Stomach (tissue), 8 donors: ENCODE measurements around the gene MTCL3.
A peak's percentile ranks its signal among the peaks of the same experiment; 100 is the strongest.

Experiments
- DNase-seq, 2 donors: peaks; one replicate each; pipeline versions ENCODE4 v3.0.0 to v3.0.0-alpha.2; 2013 to 2019
- H3K27ac ChIP-seq, 5 donors: fragments of 200-600 bp in 4 of 5; sonication (generic) in 4 of 5; one replicate each; pipeline ENCODE4 v1.5.1; 2013 to 2019; ENCODE audit warnings: mild to moderate bottlenecking in 1 of 5, moderate library complexity in 1 of 5
- H3K27me3 ChIP-seq, 3 donors: fragments of 200-600 bp; sonication (generic); one replicate each; pipeline ENCODE4 v1.5.1; 2017 to 2019; ENCODE audit warnings: mixed run types in 1 of 3
- H3K36me3 ChIP-seq, 4 donors: fragments of 200-600 bp; sonication (generic); 1 replicate in 3 of 4; 2 replicates in 1 of 4; pipeline ENCODE4 v1.5.1; 2016 to 2019
- H3K4me1 ChIP-seq, 4 donors: fragments of 200-600 bp; sonication (generic); one replicate each; pipeline ENCODE4 v1.5.1; 2016 to 2019
- H3K4me3 ChIP-seq, 4 donors: fragments of 200-600 bp; sonication (generic) in 3 of 4; one replicate each; pipeline ENCODE4 v1.5.1; 2016 to 2019; ENCODE audit warnings: mild to moderate bottlenecking in 1 of 4
- H3K9me3 ChIP-seq, 4 donors: fragments of 200-600 bp; sonication (generic); one replicate each; pipeline ENCODE4 v1.5.1; 2016 to 2019
- EP300 ChIP-seq: sonication (generic); formaldehyde crosslinking; IDR thresholded peaks from one replicate; pipeline ENCODE4 v1.6.1; 2017; ENCODE audit warnings: antibody characterized with exemption
- POLR2A ChIP-seq, 4 donors: fragments of 450-650 bp; IDR thresholded peaks; one replicate each; pipeline ENCODE4 v1.6.1; 2016; ENCODE audit warnings: antibody characterized with exemption in 4 of 4, control low read depth in 2 of 4, mild to moderate bottlenecking in 1 of 4, moderate library complexity in 1 of 4
- POLR2AphosphoS5 ChIP-seq, 3 donors: sonication (generic); formaldehyde crosslinking; IDR thresholded peaks; one replicate each; pipeline ENCODE4 v1.6.1; 2016; ENCODE audit warnings: antibody characterized with exemption in 3 of 3
- WGBS, 5 donors: extraction: QIAGEN DNeasy Blood & Tissue Kit in 3 of 5; methylation state at CpG; one replicate each; pipeline versions ENCODE4 v1.1.5 to v1.1.7; 2013 to 2018; 5-methylcytosine and 5-hydroxymethylcytosine counted together
- intact Hi-C: fragments of 100-400 bp; cut with DNase I; formaldehyde crosslinking; loops from one replicate; pipeline ENCODE4 v1.15.1; 2023; ENCODE audit warnings: low total_unique reads
- TF ChIP-seq, protein P1 (sequence below), 7 experiments: fragments of 450-650 bp in 4 of 7; fragments of 200-600 bp in 3 of 7; sonication (generic) in 3 of 7; IDR thresholded peaks; one replicate each; pipeline ENCODE4 v1.5.1; 2016 to 2019; ENCODE audit warnings: antibody characterized with exemption in 7 of 7, control low read depth in 2 of 7, mild to moderate bottlenecking in 1 of 7
- donor health status: healthy with polysubstance abuse.
- donor health status: Bipolar disorder and iron deficiency.
- donor health status: healthy.

MTCL3 gene

GRCh38 chr6:127564761-127565160 lies 45.6 kb upstream of the MTCL3 start:
- Histone ChIP-seq H3K4me1 (no peaks in the 10 kb centered on the region), H3K9me3 (no peaks in the 10 kb centered on the region), H3K27me3 (no peaks in the 10 kb centered on the region), H3K36me3 (no peaks in the 10 kb centered on the region), H3K27ac (no peak overlapping the region), H3K4me3 (no peak overlapping the region)
- 80 to 87% (median 84%) methylated on average over 3 of the region's 3 CpGs for WGBS, 5 donors
- intact Hi-C loops: no loop called here
- no peak for DNase-seq
- TF ChIP-seq POLR2AphosphoS5 (IDR thresholded peaks at IDR 0.05): no peak
- TF ChIP-seq EP300: no peak
- TF ChIP-seq POLR2A (IDR thresholded peaks at IDR 0.05): no peak
- TF ChIP-seq, protein P1, sequence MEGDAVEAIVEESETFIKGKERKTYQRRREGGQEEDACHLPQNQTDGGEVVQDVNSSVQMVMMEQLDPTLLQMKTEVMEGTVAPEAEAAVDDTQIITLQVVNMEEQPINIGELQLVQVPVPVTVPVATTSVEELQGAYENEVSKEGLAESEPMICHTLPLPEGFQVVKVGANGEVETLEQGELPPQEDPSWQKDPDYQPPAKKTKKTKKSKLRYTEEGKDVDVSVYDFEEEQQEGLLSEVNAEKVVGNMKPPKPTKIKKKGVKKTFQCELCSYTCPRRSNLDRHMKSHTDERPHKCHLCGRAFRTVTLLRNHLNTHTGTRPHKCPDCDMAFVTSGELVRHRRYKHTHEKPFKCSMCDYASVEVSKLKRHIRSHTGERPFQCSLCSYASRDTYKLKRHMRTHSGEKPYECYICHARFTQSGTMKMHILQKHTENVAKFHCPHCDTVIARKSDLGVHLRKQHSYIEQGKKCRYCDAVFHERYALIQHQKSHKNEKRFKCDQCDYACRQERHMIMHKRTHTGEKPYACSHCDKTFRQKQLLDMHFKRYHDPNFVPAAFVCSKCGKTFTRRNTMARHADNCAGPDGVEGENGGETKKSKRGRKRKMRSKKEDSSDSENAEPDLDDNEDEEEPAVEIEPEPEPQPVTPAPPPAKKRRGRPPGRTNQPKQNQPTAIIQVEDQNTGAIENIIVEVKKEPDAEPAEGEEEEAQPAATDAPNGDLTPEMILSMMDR (IDR thresholded peaks at IDR 0.05): no peak

DNA sequence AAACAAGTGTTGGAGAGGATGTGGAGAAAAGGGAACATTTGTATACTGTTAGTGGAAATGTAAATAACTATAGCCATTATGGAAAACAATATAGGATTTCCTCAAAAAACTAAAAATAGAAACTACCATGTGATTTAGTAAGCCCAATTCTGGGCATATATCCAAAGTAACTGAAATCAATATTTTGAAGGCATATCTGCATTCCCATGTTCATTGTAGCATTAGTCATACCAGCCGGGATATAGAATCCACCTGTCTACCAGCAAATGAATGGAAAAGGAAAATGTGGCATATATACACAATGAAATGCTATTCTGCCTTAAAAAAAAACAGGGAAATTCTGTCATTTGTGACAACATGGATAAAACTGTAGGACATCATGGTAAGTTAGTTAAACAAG lies 42.5 kb upstream of the MTCL3 start:
- Histone ChIP-seq H3K36me3 (no peaks in the 10 kb centered on the region), H3K9me3 (no peaks in the 10 kb centered on the region), H3K27me3 (no peaks in the 10 kb centered on the region), H3K4me3 (no peak overlapping the region), H3K4me1 (no peaks in the 10 kb centered on the region), H3K27ac (no peak overlapping the region)
- TF ChIP-seq EP300 (no peak), POLR2AphosphoS5 (IDR thresholded peaks at IDR 0.05) (no peak), POLR2A (IDR thresholded peaks at IDR 0.05) (no peak)
- TF ChIP-seq, protein P1 (IDR thresholded peaks at IDR 0.05): no peak
- DNase-seq: no peak
- intact Hi-C loops: no loop called here
- 24 to 60% (median 33%) methylated on average over 1 of the region's 1 CpG for WGBS, 5 donors

- WGBS, 5 donors: 14 to 33% (median 20%) methylated on average over 2 of the region's 2 CpGs
- peak; percentile 31 to 48 for DNase-seq
- no peaks in the 10 kb centered on the region for H3K4me1 ChIP-seq
- H3K9me3 ChIP-seq: no peaks in the 10 kb centered on the region
- H3K36me3 ChIP-seq: no peaks in the 10 kb centered on the region
- H3K27ac ChIP-seq: no peak overlapping the region
- TF ChIP-seq POLR2A (IDR thresholded peaks at IDR 0.05): no peak
- no peak for TF ChIP-seq EP300
- TF ChIP-seq, protein P1 (IDR thresholded peaks at IDR 0.05): peak in 3 of 7 experiments; percentile 16 to 45 (median 35)
- TF ChIP-seq POLR2AphosphoS5 (IDR thresholded peaks at IDR 0.05): peak in 1 of 3 donors; percentile 10
- intact Hi-C loops: no loop called here
- no peaks in the 10 kb centered on the region for H3K27me3 ChIP-seq
- no peak overlapping the region for H3K4me3 ChIP-seq
These were observed 35.4 kb upstream of the MTCL3 start for GRCh38 chr6:127554435-127555006.

- no peaks in the 10 kb centered on the region for H3K36me3 ChIP-seq
- H3K4me1 ChIP-seq: no peaks in the 10 kb centered on the region
- no peak for TF ChIP-seq POLR2A (IDR thresholded peaks at IDR 0.05)
- TF ChIP-seq EP300: no peak
- TF ChIP-seq, protein P1 (IDR thresholded peaks at IDR 0.05): no peak
- no peak for TF ChIP-seq POLR2AphosphoS5 (IDR thresholded peaks at IDR 0.05)
- no peak overlapping the region for H3K27ac ChIP-seq
- H3K9me3 ChIP-seq: no peaks in the 10 kb centered on the region
- peak in 1 of 2 donors; percentile 7 for DNase-seq
- intact Hi-C loops: no loop called here
- H3K27me3 ChIP-seq: no peaks in the 10 kb centered on the region
- no peak overlapping the region for H3K4me3 ChIP-seq
These were observed 31.3 kb upstream of the MTCL3 start for GRCh38 chr6:127550403-127550802.
